Measurements from ENCODE around the gene ZNF560.

The ZNF560 gene

DNA sequence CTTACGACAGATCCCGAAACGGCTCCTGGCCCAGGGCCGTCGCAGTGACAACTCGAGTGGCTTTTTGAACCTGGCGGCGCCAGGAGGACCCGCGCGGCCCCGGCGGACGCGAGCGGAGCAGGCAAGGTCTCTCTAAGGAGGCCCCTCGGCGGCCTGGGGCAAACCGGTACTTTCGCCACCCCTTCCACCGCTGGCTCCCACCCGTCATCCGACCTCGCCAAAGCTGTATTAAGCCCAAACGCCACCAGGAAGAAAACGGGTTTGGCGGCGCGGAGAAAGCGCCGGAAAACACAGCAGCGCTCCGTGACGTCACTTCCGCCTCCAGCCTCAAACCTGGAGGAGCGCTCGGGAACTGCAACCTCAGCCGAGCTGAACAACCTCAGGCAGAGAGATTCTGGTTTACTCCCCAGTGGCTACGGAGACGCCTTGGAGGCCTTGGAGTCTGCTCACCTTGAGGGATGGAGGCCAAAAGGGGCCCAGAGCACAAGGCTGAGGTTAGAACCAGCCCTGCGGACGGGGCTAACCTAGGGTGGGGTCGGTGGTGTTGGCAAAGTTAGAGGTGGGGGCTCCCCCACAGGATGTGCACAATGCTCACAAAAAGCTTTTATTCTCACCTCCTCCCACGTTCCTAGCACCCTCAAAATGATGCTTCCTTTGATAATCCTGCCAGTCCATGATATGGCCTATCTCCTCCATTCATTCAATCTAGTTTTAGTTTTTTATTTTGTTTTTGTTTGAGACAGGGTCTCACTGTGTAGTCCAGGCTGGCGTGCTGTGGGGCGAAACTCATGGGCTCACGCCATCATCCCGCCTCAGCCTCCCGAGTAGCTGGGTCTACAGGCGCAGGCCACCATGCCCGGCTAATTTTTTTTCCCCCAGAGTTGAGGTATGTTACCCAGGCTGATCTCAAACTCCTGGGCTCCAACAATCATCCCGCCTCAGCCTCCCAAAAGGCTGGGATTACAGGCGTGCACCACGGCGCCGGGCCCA lies 62.8 kb downstream of the ZNF560 start, which contains the start of gene ZNF266:
Gene ZNF266, minus strand, starts transcription at position 295 of the 990 bp plus-strand sequence. CDS start 15,484 bp downstream, outside the sequence.
- peak; percentile 83 for DNase-seq (ENCODE audit: low read depth)

DNA sequence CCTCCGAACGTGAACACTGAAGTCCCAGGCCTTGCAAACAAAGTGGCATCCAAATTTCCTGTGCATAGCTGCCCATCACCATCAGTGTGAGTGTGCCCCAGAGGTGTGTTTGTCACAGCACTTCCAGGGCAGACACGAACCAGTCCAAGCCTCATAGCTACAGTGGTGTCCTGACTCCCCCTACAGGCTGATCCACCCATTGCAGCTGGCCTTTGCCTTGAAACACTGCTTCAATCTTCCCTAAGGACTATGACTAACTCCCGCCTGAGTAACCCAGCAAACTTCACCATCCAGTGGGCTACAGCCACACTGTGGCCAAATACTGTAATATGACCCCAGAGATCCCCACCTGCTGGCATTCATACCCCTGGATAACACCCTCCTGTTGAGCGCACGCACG lies 66.9 kb downstream of the ZNF560 start:
- no peak for DNase-seq (ENCODE audit: low read depth)

DNA sequence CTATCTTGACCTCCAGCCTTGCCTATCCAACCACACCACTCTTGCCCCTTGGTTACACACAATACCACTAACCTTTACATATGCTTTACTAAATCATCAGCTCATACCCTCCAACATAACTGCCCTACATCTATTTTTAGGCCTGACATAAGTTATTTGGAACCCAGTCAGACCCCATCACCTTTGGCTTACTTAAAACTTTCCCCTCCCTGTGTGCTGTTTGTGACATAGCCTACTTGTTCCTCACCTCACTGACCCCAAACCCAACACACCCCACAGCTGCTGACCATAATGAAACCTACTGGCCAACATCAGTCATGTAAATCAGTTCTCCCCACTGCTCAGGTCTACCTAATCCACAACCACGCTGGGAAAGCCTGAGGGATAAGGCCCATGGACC lies 68.0 kb downstream of the ZNF560 start:
- DNase-seq (ENCODE audit: low read depth) = no peak

DNA sequence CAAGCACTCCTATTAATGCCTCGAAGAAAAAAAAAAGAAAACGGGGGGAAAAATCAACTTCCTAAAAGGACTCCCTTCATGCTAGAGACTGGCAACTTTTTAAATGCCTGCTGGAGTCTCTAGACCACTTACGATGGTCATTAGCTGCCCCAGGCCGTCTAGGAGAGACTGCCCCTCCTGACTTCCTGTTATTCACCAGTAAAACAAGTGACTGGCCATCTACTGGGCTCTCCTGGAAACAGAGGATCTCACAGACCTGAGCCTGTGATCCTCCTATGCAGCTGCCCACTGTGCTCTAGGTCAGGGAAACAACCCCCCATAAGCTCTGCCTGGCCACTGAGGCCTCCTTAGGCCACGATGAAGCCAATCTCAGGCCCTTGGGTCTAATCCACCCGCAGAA lies 70.5 kb downstream of the ZNF560 start:
- no peak for DNase-seq (ENCODE audit: low read depth)
